ENCODE results near the gene HTR3C. TPM values are rescaled to one million over a fixed set of nuclear protein-coding genes. Genes with fewer than 3 reads are reported as not detected.
A peak's percentile ranks its signal among the peaks of the same experiment; 100 is the strongest.

Gene HTR3C
- total RNA-seq, 1 experiment from 2014 or later, result not detected

- peaks cover 30% of the 10 kb centered on the region for H3K4me1 Mint-ChIP-seq (ENCODE audit: insufficient read depth, unreplicated experiment)
Observed at GRCh38 chr3:184016811-184017671, 35.8 kb upstream of the HTR3C start.

GRCh38 chr3:184017672-184018423 is 35.0 kb upstream of the HTR3C start, which contains the start of gene ABCC5:
Gene ABCC5 (minus strand): TSS chr3:184017884. CDS start chr3:184014392, 3,492 bp downstream.
- peak; percentile 90 for DNase-seq (ENCODE audit: unreplicated experiment)
- Mint-ChIP-seq H3K27ac (ENCODE audit: low read depth, unreplicated experiment) (peak within 1 kb of the TSS; percentile 71), H3K4me1 (ENCODE audit: insufficient read depth, unreplicated experiment) (peaks cover 30% of the 10 kb centered on the region), H3K9me3 (ENCODE audit: unreplicated experiment) (no peaks in the 10 kb centered on the region), H3K4me3 (ENCODE audit: unreplicated experiment) (peak within 1 kb of the TSS; percentile 99), H3K27me3 (ENCODE audit: insufficient read depth, unreplicated experiment) (peaks cover 12% of the 10 kb centered on the region), H3K36me3 (ENCODE audit: insufficient read depth, unreplicated experiment) (peaks cover 24% of the 10 kb centered on the region)
- intact Hi-C loops (cut with micrococcal nuclease), result loop anchor here (1.0 to 5.0 kb wide), 3 partner anchors 91 to 231 kb away; partner anchors contain the start of gene EEF1AKMT4
- TF ChIP-seq CTCF (IDR thresholded peaks at IDR 0.05; ENCODE audit: unreplicated experiment), result peak; percentile 28
- no TSS peak for BruUV-seq (replicated peaks)
- ChIA-PET CTCF (interaction anchor here (0.6 to 1.5 kb wide), 23 partner anchors 9 to 671 kb away, joined by 3 to 12 read pairs (median 3); no protein-coding TSS in a partner anchor), POLR2A (interaction anchor here (0.6 to 1.5 kb wide), 11 partner anchors 9 to 213 kb away, joined by 3 to 12 read pairs (median 4); partner anchors contain the start of genes EIF2B5 and PARL)

More at GRCh38 chr3:184016811-184017671, 35.8 kb upstream of the HTR3C start:
- TF ChIP-seq CTCF (IDR thresholded peaks at IDR 0.05; ENCODE audit: unreplicated experiment), result peak; percentile 90
- ChIA-PET CTCF (interaction anchor here (0.6 to 3.2 kb wide), 19 partner anchors 8 to 603 kb away, joined by 3 to 41 read pairs (median 4); no protein-coding TSS in a partner anchor), POLR2A (interaction anchor here (0.6 to 3.0 kb wide), 12 partner anchors 9 to 200 kb away, joined by 3 to 26 read pairs (median 6); partner anchors contain the start of genes EIF2B5 and PARL)
- intact Hi-C loops (cut with micrococcal nuclease), result loop anchor here (1.0 to 5.0 kb wide), 3 partner anchors 90 to 232 kb away; partner anchors contain the start of gene EEF1AKMT4
- no peaks in the 10 kb centered on the region for H3K9me3 Mint-ChIP-seq (ENCODE audit: unreplicated experiment)
- H3K4me3 Mint-ChIP-seq (ENCODE audit: unreplicated experiment), result peak overlapping the region; percentile 99
- peak overlapping the region; percentile 71 for H3K27ac Mint-ChIP-seq (ENCODE audit: low read depth, unreplicated experiment)
- H3K36me3 Mint-ChIP-seq (ENCODE audit: insufficient read depth, unreplicated experiment), result peaks cover 28% of the 10 kb centered on the region
- no TSS peak for BruUV-seq (replicated peaks)
- H3K27me3 Mint-ChIP-seq (ENCODE audit: insufficient read depth, unreplicated experiment), result peaks cover 12% of the 10 kb centered on the region
- peak; percentile 59 for DNase-seq (ENCODE audit: unreplicated experiment)

- TF ChIP-seq CTCF (IDR thresholded peaks at IDR 0.05; ENCODE audit: unreplicated experiment), result no peak
- Mint-ChIP-seq H3K27ac (ENCODE audit: low read depth, unreplicated experiment) (no peak overlapping the region), H3K4me3 (ENCODE audit: unreplicated experiment) (peak overlapping the region; percentile 99), H3K36me3 (ENCODE audit: insufficient read depth, unreplicated experiment) (peaks cover 18% of the 10 kb centered on the region), H3K27me3 (ENCODE audit: insufficient read depth, unreplicated experiment) (peaks cover 12% of the 10 kb centered on the region), H3K4me1 (ENCODE audit: insufficient read depth, unreplicated experiment) (peaks cover 30% of the 10 kb centered on the region), H3K9me3 (ENCODE audit: unreplicated experiment) (no peaks in the 10 kb centered on the region)
- no TSS peak for BruUV-seq (replicated peaks)
- intact Hi-C loops (cut with micrococcal nuclease), result loop anchor here (5.0 kb wide), 1 partner anchor 91 kb away; no protein-coding TSS in a partner anchor
- no peak for DNase-seq (ENCODE audit: unreplicated experiment)
- ChIA-PET CTCF (interaction anchor here (0.6 to 1.5 kb wide), 20 partner anchors 9 to 978 kb away, joined by 3 to 12 read pairs (median 4); no protein-coding TSS in a partner anchor), POLR2A (interaction anchor here (0.6 to 1.5 kb wide), 10 partner anchors 8 to 212 kb away, joined by 3 to 12 read pairs (median 4); partner anchors contain the start of genes EIF2B5 and PARL)
Observed at GRCh38 chr3:184018424-184018973, 34.3 kb upstream of the HTR3C start.
